GM19452 (cell line): ENCODE measurements around the gene ACTG1.

Experiments
- ATAC-seq: cut with Tn5 transposase; IDR thresholded peaks from one replicate; pipeline ENCODE4 v1.9.1; 2021; ENCODE audit not compliant: unreplicated experiment

ACTG1 gene

DNA sequence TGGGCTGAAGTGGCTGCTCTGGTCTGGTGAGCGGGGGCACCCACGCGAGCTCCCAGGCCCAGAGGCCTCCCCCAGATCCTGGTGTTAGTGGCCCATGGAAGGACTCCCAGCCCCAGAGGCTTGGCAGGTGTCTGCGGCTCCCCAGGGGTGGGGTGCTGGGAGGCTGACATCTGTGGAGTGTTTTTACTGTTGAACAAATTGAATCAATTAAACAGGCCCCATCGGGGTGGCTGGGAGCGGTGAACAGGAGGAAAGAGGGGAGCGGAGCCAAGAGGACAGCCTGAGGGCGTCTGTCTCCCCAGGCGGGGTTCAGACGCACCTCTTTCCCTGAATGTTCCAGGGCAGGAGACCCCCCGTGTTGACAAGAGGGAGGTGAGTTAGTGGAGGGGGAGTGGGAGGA lies 29.9 kb downstream of the ACTG1 start:
- ATAC-seq, result no peak

DNA sequence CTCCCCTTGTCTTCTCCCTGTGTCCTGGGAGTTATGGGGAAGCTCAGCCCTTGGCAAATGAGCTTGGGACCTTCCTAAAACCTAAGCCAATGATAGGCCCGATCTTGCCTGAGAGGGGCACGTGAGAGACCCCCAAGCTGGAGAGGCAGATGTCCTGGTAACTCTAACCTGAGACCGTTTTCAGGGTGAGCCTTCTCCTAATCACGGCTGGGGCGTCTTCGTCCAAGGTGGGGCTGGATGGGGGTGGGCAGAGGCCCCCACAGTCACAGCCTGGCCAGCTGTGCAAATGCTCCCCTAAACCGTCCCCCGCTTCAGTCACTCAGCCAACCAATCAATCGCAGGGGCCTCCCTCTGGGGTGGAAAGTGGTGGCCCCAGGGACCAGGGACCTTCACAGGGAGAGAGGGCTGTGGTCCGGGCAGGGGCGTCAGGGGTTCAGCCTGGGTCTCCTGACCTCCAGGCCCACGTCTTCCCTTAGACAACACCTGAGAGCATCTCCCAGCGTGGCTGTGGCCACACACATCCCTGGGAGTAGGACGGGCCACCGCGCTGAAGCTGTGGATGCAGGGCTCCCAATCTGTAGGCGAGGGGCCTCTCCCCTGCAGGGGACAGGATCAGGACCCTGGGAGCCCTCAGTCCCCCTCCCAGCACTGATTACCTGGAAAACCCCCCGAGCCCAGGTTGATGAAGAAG lies 30.6 kb downstream of the ACTG1 start:
- ATAC-seq, result no peak

DNA sequence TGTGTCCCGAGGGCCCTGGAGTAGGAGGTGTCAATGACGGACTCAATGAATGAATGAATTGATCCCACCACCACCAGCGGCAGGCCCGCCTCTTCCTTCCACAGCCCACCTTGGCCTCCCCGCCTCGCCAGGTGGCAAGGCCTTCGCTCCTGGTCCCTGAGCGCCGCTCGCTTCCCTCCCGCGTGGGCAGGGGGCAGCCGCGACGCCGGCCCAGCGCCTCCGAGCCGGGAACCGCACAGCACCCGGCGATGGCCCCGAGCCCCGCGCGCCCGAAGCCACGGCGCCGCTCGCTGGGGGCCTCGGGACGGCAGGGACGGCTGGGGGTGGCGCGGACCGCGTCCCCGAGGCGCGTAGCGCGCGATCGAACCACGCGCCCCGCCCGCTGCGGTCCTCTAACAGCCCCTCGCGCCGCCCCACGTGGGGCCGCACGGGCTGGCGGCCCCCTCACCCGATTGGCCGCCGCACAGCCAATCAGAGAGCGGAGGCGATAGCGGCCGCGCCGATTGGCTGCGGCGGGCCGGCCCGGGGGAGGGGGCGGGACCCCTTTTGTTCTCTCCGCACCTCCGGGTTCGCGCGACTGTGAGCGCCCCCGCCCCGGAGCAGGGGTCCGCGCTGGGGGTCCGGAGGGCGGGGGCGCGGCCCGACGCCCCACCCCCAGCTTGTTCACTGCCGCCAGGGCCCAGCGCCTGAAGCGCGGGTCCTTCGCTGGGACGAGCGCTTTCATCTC lies 31.4 kb downstream of the ACTG1 start:
- no peak for ATAC-seq

DNA sequence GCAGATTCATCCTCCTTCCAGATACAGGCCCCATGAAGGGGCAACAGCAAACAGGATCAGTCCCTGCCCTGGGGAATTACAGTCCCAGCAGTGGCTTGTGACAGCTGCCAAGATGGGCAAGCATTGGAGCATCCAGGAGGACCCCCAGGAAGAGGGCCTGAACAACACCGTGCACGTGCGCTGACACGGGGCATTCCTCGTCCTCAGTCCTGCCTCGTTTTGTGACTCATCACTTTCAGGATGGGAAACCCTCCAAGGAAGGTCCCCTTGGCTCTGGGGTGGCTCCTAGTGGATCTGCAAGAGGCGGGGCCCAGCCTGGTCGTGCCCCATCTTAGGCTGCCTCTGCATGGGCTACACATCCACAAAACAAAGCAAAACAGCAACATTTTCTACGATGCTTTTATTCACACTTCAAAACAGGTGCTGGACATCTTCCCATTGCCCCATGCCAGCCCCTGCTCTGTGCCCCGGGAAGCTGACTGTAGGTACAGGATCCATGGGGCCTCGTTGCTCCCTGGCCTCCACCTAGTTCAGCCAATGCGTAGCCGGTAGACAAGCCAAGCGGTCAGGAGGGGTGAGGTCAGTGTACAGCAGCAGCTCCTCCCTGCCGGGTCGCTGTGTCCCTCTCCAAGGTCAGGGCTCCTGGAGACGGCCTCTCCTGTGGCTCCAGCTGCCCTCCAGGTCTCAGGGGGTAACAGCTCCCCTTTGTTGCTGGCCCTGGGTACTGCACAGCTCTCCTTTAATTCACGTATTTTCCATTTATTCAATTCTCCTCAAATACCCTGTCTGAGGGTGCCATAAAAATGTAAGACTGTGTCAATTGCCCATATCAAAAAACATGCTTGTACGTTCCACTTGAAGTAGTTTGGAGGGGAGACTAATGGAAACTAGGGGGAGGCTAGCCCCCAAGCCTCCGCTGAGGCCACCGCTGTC lies 32.2 kb downstream of the ACTG1 start:
- ATAC-seq, result no peak

DNA sequence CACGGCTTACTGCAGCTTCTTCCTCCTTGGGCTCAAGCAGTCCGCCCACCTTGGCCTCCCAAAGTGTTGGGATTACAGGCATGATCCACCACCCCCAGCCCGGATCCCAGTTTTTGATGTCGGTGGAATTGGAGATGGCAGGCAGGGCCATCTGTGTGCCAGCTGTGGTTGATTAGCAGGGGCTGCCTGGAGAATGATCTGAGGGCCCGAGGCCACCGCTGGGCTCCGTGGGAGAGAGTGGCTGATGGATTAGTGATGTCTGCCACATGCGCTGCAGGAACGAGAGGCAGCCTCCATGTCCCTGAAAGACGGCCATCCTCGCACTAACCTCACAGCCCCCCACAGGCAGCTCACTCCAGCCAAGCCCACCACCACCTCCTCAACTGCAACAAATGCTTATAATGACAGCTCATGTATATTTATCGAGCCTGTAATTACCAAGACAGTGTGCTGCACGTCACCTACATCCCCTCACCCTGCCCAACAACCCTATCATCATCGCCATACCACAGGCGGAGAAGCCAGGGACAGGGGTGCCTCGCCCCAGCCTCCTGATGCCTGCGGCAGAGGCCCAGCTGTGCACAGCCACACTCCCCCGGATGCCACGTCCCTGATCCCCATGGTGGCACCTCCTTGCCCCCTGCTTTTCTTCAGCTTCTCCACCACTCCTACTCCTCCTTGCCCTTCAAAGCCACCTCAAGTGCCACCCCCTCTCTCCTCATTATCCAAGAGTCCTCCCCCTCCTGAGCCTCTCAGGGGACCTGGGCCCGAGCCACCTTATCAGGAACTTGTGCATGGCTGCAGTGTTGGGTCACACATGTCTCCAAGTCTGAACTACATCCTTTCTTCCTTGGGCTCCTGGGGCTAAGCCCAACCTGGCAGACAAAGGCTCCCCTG lies 33.2 kb downstream of the ACTG1 start:
- ATAC-seq, result no peak

DNA sequence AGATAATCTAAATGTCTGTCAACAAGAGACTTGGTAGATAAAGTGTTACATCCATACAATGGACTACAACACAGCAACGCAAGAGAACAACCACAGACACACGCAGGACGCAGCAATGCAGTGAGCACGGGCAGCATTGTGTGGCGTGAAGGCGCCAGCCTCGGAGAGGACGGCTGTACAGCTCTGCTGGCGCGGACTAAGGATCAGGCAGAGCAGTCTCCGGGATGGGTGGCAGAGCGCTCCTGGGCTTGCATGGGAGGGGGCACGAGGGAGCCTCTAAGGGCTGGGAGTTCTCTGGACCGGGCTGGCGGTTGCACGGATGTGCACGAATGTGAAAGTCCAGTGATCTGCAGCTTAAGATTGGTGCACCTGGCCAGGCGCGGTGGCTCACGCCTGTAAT lies 34.5 kb downstream of the ACTG1 start:
- ATAC-seq, result no peak

DNA sequence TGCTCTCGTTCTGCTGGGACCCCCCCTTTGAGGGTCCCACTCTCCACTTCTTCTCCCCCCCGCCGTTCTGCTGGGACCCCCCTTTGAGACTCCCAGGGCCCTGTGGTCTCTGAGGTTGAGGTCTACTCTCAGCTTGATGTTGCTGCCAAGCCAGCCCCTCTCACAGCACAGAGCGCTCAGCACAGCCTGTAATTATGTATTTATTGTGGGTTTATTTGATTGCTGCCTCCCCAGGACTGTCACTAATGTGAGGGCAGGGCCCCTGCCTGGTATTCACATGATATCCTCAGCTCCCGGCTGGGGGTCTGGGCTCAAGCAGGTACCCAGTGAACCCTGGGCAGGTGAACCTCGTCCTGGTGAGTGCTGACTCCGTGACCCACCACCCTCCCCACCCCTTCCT lies 35.4 kb downstream of the ACTG1 start:
- ATAC-seq, result no peak

DNA sequence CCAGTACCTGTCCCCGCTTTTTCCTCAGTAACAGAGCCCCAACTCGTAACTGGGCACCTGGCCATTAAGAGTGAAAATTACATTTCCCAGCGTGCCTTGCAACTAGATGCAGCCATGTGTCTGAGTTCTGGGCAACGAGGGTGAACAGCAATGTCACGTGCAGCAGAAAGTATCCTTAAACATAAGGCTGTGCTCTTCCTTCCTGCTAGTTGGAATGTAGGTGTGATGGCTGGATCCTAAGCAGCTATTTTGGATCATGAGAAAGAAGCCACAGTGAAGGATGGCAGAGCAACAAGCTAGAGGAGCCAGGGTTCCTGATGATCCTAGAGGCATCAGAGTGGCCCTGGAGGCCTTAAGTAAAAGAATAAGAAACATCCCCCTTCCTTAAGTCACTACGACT lies 36.0 kb downstream of the ACTG1 start:
- ATAC-seq, result no peak

DNA sequence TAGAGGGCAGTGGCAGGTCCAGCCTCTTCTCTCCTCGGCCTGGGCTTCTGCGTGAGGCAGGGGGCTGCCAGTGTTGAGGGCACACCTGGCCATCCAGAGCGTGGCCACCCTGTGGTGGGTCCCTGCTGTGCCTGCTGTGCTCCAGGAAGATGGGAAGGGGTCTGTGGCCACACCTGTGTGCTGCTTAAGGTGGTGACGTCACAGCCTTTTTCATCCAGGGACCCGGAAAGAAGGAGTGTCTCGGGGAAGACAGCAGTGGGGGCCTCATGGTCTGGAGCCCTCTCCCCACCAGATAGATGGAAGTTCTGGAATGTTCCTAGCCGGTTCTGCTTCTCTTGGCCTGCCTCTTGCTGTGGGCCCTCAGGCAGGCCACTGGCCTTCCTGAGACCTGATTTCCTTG lies 36.5 kb downstream of the ACTG1 start:
- no peak for ATAC-seq

DNA sequence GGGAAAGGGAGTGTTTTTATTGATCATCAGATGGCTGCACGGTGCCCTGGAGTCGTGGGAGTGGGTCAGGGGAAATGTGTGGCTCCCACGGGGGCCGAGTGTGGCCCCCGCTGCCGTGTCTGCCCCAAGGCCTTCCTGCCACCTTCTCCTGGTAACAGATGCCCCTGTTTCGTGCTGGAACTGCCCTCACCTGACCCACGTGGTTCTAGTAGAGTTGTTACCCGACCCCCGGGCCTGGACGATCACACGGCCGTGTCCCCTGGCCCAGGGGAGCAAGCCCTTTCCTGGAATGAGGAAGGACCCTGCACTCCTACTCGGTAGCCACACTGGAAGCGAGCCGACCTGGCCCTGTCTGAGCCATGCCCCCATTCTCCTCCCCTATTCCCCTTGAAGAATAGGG lies 37.6 kb downstream of the ACTG1 start:
- ATAC-seq, result no peak

DNA sequence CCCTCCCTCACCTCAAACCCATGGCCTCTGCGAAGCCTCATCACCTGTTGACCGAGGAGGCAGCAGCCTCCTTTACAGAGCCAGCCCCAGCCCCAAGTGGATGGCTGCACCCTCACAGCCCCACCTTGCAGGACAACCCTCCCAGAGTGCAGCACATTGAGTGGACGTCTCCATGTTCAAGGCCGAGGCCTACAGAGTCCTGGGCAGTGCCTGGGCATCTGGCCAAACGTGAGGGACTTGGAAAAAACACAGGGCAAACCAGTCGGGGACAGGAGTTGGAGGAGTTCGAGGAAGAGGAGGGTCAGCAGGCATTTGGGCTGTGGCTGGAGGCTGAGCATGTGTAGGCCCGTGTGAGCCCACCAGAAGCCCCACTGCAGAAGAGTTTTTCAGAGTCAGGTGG lies 39.6 kb downstream of the ACTG1 start:
- no peak for ATAC-seq

DNA sequence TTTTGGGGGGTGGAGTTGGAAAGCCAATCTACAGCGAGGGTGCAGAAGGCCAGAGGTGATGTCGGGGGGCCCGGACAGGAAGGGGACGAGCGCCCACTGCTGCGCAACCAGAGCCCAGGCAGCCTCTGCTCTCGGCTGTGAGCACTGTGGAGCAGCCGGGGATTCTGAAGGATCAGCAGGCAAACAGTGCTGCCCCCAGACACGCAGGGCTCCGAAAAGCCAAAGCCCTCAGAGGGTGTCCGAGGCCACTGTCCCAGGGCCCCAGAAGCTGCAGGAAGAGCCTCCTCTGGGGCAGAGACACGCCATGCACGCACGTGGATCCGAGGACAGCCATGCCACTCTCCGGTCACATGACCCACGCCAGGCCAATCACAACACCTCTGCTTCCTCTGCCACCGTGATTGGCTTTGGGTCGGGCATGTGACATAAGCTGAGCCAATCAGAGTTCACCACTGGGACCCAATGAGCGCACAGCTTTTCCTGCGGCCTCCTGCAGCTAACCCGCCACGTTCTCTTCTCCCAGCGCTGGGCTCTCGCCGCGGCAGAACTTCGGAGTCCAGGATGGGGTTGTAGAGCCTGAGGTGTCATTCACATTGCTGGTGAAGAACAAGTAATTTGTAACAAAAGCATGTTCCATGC lies 40.7 kb downstream of the ACTG1 start:
- ATAC-seq, result no peak

DNA sequence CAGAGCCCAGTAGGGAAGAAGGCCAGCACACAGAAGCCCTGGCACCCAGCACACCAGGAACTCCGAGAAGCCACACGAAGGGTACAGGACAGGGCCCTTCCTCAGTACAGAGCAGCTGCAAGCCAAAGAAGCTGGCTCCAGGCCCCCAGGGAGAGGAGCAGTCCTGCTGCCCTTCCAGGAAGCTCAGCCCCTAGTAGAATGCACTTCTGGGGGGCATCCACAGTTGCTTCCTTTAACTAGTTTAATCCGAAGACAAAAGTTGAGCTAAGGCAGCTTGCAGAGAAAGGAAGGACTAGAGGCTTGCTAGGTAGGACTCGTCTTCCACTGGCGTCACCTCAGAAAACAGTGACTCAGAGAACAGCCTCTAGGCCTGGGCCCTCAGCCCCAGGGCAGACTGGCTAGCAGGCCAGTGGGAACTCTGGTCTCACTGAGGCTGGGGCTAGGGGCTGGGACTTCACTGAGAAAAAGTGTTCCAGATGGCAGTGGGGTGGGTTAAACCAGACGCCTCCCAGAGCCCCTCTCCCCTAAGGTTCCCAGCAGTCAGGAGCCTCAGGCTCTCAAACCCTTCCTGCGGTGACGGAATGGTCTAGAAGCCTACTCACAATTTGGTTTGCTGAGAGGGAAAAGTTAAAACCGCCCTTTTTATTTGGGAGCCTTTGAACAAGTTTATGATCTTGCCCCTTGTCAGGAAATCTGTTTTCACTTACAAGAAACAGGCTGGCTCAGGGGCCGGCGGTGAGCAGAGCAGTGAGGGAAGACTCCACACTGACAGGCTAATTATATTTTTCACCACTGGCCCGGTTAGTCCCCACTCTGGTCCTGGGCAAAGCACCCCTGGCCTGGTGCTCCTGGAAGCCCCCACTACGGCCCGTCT lies 41.4 kb downstream of the ACTG1 start:
- ATAC-seq, result no peak

DNA sequence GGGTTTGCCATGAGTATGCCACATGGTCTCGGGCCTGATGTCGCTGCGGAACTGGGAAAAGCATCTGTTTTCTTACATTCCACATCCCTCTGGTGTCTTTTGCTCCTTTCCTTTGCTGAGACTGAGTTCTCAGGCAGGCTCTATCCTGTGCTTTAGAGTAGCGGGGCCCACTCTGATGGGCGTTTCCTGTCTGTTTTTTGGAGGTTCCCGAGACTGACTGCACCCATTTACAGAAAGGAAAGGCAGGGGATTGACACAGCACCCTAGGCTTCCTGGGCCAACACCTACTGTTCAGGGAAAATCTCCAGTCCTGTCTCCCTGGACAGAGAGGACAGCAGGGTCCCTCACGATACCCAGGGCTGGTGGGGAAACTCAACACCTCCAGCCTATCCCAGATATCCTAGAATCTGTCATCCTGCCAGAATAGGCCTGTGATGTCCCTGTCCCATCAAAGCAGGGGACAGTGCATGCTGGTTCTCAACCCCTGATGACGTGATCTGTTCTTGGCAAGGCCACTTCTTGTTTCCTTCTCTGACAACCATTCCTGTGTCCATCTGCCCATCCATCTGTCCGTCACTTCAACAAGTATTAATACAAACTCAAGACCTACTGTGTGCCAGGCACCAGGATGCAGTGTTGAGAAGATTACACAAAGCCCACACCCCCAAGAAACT lies 42.2 kb downstream of the ACTG1 start:
- no peak for ATAC-seq

DNA sequence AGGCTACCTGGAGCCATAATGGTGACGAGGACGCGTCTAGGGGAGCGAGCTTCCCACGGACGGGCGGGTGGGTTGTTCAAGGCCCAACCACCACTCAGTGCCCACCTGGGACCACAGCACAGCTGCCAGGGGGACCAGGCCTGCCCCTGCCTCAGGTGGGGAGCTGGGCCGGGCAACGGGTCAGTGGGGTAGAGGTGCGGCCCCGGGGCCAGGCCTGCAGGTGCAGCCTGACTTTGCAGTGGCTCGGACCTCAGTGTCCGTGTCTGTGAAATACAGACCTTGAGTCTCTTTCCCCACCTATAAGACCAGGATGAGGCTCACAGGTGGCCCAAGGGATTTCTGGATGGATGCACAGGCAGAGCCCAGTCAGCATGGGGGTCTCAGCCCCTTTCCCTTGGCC lies 43.3 kb downstream of the ACTG1 start:
- ATAC-seq, result no peak

DNA sequence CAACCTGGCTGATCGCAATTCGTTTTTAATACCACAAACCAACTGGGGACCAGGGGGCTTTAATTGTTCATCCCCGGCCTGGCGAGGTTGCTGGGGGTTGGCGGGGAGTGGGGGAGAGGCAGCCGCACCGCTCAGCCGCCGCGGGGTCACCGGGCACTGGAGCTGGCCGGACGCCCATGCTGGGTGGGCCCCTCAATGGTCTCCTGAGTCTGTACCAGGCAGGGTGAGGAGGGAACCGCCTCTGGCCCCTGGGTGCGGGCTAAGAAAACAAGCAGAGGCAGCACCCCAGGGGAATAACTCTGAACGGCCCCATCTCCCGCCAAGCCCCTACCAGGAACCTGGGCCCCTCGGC lies 43.9 kb downstream of the ACTG1 start:
- no peak for ATAC-seq

DNA sequence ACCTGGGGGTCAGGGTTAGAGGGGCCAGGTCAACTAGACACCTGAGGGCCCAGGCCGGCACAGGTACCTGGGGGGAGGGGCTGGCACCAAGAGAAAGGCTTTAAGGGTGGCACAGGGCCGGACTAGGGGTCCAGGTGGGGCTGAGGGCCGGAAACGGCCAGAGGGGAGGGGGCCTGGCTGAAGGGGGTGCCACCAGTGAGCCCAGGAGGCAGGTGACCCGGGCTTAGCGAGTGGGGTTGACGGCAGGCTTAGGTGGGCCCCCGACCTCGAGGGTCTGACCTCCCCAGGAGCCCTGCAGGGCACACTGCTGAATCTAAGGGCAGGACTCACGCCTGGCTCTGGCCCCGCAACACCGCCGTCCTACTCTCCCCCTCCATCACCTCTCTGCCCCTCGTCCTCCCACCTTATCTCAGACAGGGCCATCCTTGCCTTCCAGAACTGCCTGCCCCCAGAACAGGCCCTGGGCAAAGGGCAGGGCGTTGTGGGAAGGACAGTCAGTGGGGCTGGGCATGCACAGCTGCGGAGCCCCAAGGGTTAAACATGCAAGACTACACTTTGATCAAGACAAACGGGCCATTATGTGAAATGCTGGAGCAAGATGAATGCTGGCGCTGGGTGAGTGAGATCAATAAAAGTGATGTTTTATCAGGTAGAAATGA lies 44.4 kb downstream of the ACTG1 start:
- no peak for ATAC-seq
